NCI-H2227 treated with DMSO at 0.1 percent for 48 hours (cell line): ENCODE data around the gene LONRF3.

ENCODE experiments used
- DNase-seq: peaks from one replicate; lab custom pipeline; 2025; lab: John Stamatoyannopoulos, UW

LONRF3 gene

DNA sequence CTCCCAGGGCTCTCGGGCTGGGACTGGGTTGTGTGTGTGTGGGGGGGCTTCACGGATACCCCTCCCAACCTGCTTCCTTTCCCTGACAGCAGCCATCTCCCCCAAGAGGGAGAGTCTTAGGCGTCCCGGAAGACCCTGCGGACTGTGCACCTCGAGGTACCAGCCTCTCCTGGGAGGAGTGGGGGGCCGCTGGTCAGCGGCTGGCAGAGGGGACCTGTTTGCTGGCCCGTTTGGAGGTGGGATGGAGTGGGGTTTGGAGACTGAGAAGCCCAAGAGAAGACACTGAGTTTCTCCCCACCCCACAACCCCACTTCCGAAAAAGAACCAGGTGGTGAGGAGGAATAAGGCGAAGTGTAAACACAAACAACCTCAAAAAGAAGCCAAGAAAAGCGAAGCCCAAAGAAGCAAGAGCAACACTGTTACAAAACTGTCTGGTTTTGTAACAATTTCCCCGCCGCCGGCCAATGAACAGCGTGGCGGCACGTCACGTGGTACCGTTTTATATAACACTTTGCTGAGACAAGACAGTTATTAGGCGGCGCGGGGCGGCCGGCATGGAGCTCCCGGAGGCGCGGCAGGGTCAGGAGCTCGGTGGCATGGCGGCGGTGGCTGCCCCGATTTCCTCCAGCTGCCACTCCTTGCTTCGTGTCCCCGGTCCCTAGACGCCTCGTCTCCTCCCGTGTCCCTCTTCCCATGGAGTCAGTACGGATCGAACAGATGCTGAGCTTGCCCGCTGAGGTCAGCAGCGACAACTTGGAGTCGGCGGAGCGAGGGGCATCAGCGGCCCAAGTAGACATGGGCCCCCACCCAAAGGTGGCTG, at the start of gene LONRF3:
LONRF3 (plus strand) TSS at position 531 of the 820 bp plus-strand sequence; CDS start at position 694, 163 bp downstream.
- DNase-seq, result peak; percentile 22

DNA sequence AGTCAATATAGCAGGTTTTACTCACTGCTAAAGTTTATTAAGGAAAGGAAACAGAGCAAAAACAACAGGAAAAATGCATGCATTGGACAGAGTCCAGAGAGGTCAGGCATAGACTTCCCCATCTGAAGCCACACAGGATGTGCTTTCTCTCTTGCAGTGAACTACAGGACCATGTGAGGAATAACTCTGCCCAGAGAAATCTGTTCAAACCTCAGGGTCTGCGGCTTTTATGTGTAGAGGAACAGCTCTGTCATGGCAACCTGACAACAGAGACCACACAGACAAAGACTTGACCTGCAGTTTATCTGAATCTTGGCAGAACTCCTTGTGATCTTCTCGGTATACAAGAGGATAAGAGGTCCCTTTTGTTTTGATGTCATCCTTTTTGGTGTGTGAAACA, 46.3 kb upstream of the LONRF3 start:
- no peak for DNase-seq

DNA sequence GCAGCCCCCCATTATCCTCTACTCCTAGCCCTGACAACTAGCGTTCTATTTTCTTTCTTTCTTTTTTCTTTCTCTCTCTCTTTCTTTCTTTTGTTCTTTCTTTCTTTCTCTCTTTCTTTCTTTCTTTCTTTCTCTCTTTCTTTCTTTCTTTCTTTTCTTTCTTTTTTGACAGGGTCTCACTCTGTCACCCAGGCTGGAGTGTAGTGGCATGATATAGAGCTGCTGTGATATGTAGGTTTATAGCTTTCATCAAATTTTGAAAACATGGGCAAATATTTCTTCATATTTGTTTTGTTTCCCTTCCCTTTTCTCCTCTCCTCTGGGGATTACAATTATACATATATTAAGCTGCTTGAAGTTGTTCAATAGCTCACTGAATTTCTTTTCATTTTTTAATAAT, 39.1 kb upstream of the LONRF3 start:
- DNase-seq, result no peak

DNA sequence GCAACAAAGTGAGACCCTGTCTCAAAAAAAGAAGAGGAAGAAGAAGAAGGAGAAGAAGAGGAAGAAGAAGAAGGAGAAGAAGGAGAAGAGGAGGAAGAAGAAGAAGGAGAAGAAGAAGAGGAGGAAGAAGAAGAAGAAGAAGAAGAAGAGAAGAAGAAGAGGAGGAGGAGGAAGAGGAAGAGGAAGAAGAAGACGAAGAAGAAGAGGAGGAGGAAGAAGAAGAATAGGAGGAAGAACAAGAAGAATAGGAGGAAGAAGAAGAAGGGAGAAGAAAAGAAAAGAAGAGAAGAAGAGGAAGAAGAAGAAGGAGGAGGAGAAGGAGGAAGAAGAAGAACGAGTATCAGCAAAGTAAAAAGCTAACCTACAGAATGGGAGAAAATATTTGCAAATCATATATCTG, 33.3 kb upstream of the LONRF3 start:
- no peak for DNase-seq

DNA sequence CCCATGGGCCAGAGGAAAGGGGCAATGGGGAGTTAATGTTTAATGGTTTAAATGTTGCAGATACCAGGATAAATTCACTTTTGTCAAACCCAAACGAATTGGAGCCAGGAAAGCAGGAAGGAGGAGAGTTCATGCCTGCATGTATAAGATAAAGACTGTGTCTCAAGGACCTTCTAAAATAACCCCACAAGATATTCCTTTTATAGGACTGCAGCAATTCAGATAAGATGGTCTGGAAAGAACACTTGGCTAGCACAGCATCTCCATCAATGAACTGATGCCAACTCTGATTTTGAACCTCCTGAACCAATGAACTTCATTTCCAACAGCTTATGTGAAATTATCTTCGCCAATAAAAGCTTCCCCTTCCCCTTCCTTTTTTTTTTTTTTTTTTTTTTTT, 31.3 kb upstream of the LONRF3 start:
- no peak for DNase-seq

DNA sequence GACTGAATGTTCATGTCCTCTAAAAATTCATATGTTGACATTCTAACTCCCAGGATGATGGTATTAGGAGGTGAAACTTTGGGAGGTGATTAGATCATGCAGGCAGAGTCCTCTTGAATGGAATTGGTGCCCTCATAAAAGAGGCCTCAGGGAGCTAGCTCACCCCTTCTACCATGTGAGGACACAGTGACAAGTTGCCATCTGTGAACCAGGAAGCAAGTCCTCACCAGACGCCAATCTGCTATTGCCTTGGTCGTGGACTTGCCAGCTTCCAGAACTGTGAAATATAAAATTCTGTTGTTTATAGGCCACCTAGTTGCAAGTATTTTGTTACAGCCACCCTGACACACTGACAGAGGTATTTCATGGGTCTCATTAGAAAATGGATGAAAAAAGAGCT, 28.5 kb upstream of the LONRF3 start:
- DNase-seq, result no peak

DNA sequence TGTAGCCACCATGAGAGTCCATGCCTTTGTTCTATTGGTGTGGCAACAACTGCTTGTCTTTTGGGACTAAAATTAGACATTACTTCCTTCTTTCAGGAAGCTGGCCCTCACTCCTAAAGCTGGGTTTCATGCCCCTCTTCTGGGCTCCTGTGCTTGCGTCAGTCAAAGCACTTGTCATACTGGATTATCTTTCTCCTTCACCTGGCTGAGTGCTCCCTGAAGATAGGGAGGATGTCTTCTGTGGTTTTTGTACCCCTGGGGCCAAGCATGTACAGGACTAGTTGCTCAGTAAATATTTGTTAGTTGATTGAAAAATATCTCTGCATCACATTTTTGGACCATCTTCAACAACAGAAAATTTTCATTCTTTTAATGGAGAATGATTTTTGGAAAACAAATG, 26.1 kb upstream of the LONRF3 start:
- DNase-seq, result no peak

DNA sequence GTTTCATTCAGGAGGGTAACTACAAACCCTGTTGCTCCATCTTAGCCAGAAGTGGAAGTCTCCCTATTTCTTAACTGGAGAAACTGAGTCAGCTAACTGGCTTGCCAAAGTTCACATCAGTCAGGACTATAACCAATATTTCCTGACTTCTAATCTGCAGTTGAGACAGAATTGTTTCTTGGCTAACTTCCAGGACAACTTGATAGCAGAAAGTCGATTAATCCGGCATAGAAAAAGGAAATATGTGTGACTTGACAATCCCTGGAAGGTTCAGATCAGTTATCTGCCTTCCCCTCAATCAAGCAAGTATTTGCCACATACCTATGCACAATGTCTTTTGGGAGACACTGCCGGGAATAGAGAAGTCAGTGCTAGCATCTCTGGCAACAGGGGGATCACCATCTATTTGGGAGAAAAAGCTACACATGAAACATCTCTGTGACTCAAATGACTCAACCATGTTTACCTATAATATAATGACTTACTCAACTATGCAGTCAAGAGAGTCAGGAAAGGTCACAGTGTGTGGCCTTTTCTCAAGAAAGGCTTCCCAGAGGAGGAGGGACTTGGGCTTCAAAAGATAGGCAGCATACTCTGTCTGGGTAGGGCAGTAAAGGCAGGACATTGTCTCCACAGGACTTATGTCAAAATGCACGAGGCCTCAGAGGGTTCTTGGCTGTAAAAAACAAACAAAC, 12.4 kb upstream of the LONRF3 start:
- DNase-seq, result no peak

DNA sequence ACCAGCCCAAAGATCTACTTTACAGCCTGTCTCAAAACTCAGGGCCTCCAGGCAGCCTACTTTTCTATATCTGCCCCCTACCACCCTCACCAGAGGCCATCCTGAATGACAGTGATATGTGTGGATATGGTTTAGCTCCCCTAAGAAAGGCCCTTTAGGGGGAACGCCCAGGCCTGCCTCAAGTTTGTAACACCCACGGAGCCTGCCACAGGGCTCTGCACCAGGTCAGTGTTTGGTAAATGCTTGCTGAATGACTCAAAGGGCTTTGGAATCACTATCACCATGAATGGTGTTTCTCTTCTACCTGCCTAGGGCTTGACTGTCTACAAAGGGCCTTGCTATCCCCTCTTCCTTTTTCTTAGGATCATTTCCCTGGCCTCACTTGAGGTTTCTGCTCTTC, 11.3 kb upstream of the LONRF3 start:
- DNase-seq, result no peak

DNA sequence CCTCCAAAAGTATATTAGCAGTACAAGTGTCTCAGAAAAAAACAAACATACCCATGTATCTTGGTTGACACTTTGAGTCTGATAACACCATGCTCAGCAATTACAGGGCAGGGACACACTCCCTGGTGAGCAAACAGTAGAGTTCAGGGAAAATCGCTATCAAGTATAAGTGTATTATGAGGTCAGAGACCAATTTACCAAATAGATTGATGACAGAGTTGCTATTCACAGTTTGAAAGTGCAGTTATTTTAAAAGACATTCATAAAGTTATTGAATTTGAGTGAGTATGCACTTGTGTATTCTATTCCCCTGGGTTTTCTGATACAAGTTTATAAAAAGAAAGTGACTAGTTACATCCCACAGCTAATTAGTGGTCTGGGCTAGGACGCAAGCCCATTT, 10.2 kb upstream of the LONRF3 start:
- DNase-seq, result peak; percentile 77

DNA sequence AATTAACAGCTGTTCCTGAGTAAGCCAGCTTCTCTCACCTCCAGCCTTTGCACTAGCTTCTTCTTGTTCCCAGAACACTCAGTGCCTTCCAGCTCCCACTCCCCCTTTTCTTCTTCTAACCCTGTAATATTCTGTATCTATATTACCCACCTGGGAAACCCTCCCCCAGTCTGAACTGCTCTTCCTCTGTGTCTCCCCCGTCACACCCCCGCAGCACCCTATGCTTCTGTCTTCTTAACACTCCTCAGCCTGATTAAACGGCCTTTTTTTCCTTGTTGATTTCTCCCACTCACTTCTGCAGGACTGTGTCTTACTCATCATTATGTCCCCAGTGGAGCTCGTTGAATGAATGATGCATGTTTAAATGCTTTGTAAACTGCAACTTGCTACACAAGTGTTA, 9.0 kb upstream of the LONRF3 start:
- DNase-seq, result no peak

DNA sequence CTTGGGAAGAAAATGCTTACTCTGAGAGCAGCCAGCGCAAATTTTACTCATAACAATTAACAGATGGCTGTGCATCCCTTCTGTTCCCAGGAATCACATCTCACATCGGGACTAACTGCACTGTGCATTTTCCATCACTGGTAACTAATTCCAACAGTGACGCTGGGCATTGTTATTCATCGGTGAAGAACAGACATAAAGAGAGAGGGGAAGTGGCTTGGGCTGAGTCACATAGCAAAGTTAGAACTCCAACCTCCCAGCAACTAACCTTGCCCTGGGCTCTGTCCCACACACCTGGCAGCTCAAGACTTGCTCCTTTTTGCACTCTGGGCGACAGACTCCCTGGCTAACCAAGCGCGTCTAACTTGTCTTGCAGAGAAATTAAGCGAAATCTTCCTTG, 6.4 kb upstream of the LONRF3 start:
- no peak for DNase-seq

DNA sequence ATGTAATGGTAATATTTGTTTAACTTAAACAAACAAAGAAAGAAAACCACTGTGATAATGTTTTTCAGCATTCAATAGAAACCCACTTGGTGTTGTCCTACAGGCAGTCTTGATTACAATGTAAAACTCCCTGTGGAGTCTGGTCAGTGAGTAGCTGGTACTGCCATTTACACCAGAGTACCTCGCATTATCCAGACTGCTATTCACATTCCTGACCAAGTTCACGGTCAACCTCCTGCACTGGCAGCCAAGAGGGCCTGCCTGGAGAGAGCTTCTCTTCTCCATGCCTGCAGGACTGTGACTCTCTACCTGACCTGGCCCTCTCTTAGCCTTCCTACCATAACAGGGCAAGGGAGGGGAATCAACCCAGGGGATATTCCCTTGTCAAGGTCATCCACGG, 2.9 kb upstream of the LONRF3 start:
- DNase-seq, result no peak

DNA sequence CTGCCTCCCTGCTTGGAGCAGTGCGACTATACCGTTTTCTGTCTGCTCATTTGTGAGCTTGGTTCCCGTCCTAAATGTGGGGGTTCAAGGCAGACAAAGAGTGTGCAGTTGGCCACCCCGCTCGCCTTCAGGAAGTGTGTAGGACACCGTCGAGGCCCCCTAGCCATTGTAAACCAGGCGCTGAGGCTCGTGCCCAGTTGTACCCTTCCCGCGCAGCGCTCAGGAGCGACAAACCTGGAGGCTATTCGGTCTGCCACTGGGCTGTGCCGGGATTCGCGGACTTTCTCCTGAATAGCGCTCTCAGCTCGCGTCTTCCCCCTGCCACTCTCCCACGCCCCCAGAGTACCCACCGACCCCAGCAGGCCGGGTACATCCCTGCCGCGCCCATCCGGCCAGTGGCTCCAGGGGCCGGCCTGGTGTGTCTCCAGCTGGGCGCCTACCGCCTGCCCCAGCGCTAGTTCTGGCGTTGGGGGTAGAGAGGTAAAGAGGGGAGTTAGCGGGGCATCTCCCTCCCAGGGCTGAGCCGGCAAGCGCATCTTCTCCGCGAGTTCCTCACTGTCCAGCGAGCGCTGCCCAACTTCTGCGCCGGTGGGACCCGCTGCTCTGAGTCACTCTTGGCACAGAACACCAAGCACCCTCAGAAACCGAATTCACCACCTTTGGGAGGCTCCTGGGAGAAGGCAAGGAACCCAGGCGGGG, 880 bp upstream of the LONRF3 start:
- DNase-seq, result no peak

DNA sequence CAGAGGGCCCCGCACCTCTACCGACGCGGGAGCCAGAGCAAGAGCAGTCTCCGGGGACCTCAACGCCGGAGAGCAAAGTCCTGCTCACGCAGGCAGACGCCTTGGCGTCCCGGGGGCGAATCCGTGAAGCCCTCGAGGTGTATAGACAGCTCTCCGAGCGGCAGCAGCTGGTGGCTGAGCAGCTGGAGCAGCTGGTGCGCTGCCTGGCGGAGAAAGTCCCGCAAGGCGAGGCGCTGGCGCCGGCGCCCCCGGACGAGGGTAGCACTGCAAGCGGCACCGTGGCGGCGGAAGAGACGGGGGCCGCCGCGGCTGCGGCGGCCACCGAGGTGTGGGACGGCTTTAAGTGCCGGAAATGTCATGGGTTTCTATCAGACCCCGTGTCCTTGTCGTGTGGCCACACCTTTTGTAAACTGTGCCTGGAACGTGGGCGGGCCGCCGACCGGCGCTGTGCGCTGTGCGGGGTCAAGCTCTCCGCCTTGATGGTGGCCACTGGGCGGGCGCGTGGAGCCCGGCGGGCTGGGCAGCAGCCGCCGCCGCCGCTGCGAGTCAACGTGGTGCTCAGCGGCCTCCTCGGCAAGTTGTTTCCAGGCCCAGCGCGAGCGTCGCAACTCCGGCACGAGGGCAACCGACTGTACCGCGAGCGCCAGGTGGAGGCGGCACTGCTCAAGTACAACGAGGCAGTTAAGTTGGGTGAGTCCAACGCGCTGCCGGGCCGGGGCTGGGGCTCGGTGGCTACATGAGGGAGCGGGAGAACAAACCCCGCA, 672 bp downstream of the LONRF3 start:
- DNase-seq, result peak; percentile 4

DNA sequence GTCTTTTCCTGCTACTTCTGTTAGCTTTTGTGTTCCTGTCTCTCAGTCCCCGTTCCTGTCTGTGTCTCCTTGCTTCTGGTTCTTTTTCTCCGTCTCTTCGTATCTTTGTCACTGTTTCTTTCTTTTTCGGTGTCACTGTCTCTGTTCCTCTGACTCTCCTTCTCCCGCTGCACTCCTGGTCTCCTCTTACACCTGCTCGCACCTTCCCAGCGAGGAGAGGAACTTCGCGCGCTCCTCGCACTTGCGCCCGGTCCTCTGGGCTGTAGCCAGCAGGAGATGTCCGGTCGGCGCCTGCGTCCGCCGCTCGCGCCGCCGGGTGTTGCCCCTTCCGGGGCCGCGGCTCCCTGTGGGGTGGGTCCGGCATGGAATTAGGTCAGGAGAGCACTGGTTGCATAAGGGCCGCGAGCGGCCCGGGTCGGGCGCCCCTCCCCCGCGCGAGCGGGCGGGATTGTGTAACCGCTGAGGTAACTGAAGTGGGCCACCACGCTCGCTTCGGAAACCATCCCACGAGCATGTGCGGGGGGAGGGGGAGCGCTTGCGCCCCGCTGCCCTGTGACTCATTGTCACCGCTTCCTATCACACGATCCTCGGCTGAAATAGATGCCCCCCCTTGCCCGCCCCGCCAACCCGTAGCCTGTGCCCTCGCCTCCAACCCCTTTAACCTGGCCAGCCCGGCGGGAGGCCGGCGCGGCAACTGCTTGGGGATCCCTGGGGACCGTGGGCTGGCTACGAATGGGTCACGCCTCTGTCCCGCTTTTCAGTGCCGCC, 1.6 kb downstream of the LONRF3 start:
- no peak for DNase-seq

DNA sequence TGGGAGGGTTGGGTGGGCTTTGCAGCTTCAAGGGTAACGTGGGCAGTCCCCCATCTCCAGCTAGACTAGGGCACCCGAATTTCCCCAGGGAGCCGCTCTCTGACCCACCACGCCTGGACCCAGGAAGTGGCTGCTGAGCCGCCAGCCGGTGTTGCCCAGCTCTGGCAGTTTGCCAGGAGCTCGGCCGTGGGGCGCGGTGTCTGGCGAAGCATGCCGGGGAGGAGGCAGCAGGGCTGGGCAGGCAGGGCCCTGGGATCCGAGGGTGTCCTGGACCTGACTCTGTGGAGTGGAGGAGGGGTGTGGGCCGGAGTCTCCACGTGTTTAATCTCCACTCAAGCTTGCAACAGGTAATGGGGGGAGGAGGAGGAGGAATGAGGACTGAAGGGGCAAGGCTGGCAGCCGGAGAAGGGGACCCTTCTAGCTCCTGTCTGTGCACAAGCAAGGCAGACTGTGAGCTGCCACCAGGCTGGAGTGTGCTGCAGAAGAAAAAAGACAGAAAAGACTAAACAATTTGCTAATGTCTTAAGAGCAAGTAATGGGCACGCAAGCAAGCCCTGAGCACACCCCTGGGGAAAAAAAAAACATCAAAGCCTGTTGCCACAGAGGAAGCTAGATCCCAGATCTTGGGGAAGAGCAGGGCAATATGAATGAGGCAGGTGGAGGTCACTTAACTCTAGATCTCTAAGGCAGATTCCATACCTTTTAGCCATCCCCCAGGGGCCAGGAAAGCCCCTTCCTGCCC, 2.4 kb downstream of the LONRF3 start:
- DNase-seq, result no peak

DNA sequence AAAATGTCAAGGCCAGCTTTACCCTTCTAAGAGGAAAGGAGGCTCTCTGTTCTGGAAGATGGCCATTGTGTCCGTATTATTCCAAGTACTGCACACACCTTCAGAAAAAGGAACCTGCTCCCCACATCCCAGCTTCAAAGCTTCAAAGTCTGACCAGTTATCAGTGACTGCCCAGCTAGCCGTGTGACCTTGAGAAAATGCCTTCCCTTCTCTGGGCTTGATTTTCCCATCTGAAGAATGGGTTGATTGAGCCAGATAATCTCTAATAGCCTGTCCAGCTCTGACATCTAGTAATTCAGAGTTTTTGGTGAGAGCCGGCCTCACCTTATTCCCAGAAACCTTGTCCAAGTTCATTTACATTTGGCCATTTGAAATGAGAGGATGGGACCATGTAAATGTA, 3.0 kb downstream of the LONRF3 start:
- no peak for DNase-seq

DNA sequence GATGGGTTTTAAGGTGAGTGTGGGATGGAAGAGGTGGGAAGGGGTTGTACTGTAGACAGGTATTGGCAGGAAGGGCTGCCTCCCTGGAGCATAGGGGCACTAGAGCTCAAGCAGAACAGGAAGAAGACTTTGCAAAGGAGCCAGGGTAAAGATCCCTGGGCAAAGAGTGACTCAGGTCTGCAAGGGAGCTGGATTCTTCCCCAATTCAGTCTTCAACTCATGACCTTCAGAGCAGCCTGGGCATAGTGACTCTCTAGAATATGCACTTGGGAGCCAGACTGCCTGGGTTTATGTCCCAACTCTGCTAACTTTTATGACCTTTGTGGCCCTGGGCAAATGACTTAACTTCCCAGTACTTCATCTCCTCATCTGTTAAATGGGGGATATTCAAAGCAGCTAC, 4.0 kb downstream of the LONRF3 start:
- DNase-seq, result no peak

DNA sequence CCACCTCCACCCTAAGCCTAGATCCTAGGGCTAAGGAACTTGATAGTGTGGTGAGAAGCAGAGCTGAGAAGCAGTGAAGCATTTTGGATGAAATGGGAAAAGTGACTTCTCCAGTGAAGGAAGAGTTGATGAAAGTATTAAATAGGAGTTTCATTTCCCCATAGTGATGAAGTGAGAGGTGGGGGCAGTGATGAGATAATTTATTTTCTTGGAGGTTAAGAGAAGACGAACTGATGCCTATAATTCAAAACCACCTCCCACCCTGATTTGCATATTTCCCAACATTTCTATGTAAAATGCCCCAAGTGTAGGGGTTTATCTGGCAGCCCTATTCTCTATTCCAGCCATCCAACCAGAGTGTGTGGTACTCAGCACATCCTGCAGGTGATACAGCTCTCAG, 6.3 kb downstream of the LONRF3 start:
- DNase-seq, result no peak

DNA sequence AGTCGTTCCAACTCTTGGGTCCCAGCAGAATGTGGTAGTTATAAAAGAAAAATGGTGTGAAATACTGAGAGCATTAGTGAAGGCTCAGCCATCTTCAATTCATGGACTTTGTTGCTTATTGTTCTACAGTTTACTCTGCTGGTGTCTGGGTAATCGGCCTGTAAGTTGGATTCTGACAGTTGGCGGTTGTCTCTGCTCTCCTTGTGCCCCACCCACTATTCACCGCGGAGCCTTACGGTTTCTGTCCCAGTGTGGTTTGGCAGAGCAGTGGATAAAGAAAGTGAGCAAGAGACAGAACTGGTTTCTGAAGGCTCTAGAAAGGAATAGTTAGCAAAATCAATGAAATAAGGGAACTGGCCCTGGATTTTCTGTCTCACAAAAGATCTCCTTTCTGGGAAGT, 9.1 kb downstream of the LONRF3 start:
- no peak for DNase-seq
